Neural progenitor cell (in vitro differentiated cells): ENCODE data around the gene BRD9. TPM values are rescaled to one million over a fixed set of nuclear protein-coding genes. Genes with fewer than 3 reads are reported as not detected.

Source experiments
- DNase-seq: peaks from one replicate; pipeline ENCODE4 v3.0.0-alpha.2; 2016; ENCODE audit warnings: low spot score
- H2AFZ ChIP-seq: fragments of 200-600 bp; sonication (generic); replicated peaks from 2 replicates; pipeline ENCODE4 v1.6.1; 2016; ENCODE audit warnings: antibody characterized with exemption
- H3F3A ChIP-seq: fragments of 200-600 bp; sonication (generic); 2 replicates; pipeline ENCODE4 v1.6.1; 2016; ENCODE audit warnings: antibody characterized with exemption, low read depth
- H3K27ac ChIP-seq: fragments of 200-600 bp; sonication (generic); 2 replicates; pipeline ENCODE4 v1.5.1; 2016; ENCODE audit warnings: mild to moderate bottlenecking
- H3K27me3 ChIP-seq: fragments of 200-600 bp; sonication (generic); 2 replicates; pipeline ENCODE4 v1.6.1; 2016; ENCODE audit warnings: mild to moderate bottlenecking, moderate library complexity
- H3K36me3 ChIP-seq: fragments of 200-600 bp; sonication (generic); 2 replicates; pipeline ENCODE4 v1.5.1; 2016
- H3K4me1 ChIP-seq: fragments of 200-600 bp; sonication (generic); 2 replicates; pipeline ENCODE4 v1.6.1; 2016; ENCODE audit warnings: mixed run types
- H3K4me2 ChIP-seq: fragments of 200-600 bp; sonication (generic); 2 replicates; pipeline ENCODE4 v1.6.1; 2016
- H3K4me3 ChIP-seq: fragments of 200-600 bp; sonication (generic); 2 replicates; pipeline ENCODE4 v1.5.1; 2016
- H3K79me2 ChIP-seq: fragments of 200-600 bp; sonication (generic); 2 replicates; pipeline ENCODE4 v1.6.1; 2016; ENCODE audit warnings: low read depth
- H3K9ac ChIP-seq: fragments of 200-600 bp; sonication (generic); 2 replicates; pipeline ENCODE4 v1.6.1; 2016
- H3K9me3 ChIP-seq: fragments of 200-600 bp; sonication (generic); 2 replicates; pipeline ENCODE4 v1.5.1; 2016; ENCODE audit warnings: low read depth
- H4K20me1 ChIP-seq: fragments of 200-600 bp; sonication (generic); 2 replicates; pipeline ENCODE4 v1.6.1; 2016; ENCODE audit warnings: low read depth
- H3K27ac Mint-ChIP-seq: 3 replicates; pipeline ENCODE4 v1.8.0; 2021; ENCODE audit warnings: mixed read lengths
- H3K27me3 Mint-ChIP-seq: 2 replicates; pipeline ENCODE4 v1.8.0; 2022; ENCODE audit warnings: low read depth, mild to moderate bottlenecking, inconsistent platforms, moderate library complexity, mixed read lengths; ENCODE audit not compliant: insufficient read depth
- H3K36me3 Mint-ChIP-seq: 3 replicates; pipeline ENCODE4 v1.8.0; 2021; ENCODE audit warnings: mixed read lengths
- H3K4me1 Mint-ChIP-seq: 3 replicates; pipeline ENCODE4 v1.8.0; 2021; ENCODE audit warnings: mixed read lengths
- H3K4me3 Mint-ChIP-seq: 3 replicates; pipeline ENCODE4 v1.8.0; 2021; ENCODE audit warnings: mild to moderate bottlenecking, moderate library complexity, mixed read lengths
- H3K9me3 Mint-ChIP-seq: 3 replicates; pipeline ENCODE4 v1.8.0; 2020; ENCODE audit warnings: mixed read lengths
- EZH2 ChIP-seq: fragments of 200-600 bp; sonication (generic); IDR thresholded peaks from 2 replicates; pipeline ENCODE4 v1.6.1; 2017; ENCODE audit warnings: antibody characterized with exemption, mild to moderate bottlenecking, moderate library complexity
- EZH2phosphoT487 ChIP-seq: fragments of 200-600 bp; sonication (generic); IDR thresholded peaks from 2 replicates; pipeline ENCODE4 v1.6.1; 2017; ENCODE audit warnings: antibody characterized with exemption
- total RNA-seq: library from RNA; depleted of rRNA; stranded (reverse); fragments of >200 nt; gene quantifications from 2 replicates; pipeline ENCODE4 v1.2.3, GENCODE V29; 2015; ENCODE audit warnings: low replicate concordance
- TF ChIP-seq, protein P1 (sequence below): fragments of 200-600 bp; sonication (generic); IDR thresholded peaks from 2 replicates; pipeline ENCODE4 v1.5.1; 2017; ENCODE audit warnings: antibody characterized with exemption, mild to moderate bottlenecking

BRD9 gene
- total RNA-seq, 1 donor from 2014 or later = 37.5 TPM

DNA sequence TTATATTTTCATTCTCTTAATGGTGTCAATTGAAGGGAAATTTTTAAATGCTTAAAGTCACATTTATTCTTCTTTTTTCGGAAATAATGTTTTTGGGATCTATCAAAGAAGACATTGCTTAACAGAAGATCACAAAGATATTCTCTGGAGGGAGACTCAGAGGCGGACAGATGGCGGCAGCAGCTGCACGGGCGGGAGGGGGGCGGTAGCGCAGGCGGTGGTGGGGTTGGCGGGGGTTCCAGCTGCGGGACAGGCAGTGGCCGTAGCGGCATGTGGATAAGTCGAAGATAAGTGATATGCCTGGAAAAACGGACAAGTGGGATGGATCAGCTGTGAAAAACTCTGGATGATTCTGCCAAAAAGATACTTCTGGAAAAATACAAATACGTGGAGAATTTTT, 76.4 kb downstream of the BRD9 start:
- no peak for DNase-seq
- Histone ChIP-seq H3K27ac (no peak overlapping the region), H3K79me2 (no peaks in the 10 kb centered on the region), H3K4me1 (no peaks in the 10 kb centered on the region), H3K9ac (no peak overlapping the region), H3F3A (no peaks in the 10 kb centered on the region), H3K36me3 (no peaks in the 10 kb centered on the region), H3K4me3 (no peak overlapping the region), H2AFZ (no peak overlapping the region), H3K27me3 (no peaks in the 10 kb centered on the region), H3K4me2 (no peak overlapping the region), H4K20me1 (no peaks in the 10 kb centered on the region), H3K9me3 (no peaks in the 10 kb centered on the region)
- Mint-ChIP-seq H3K27me3 (peaks cover 6% of the 10 kb centered on the region), H3K9me3 (peaks cover 7% of the 10 kb centered on the region), H3K4me3 (no peak overlapping the region), H3K36me3 (peaks cover 16% of the 10 kb centered on the region), H3K4me1 (peaks cover 8% of the 10 kb centered on the region), H3K27ac (no peak overlapping the region)
- no peak for TF ChIP-seq EZH2
- no peak for TF ChIP-seq EZH2phosphoT487
- TF ChIP-seq, protein P1, sequence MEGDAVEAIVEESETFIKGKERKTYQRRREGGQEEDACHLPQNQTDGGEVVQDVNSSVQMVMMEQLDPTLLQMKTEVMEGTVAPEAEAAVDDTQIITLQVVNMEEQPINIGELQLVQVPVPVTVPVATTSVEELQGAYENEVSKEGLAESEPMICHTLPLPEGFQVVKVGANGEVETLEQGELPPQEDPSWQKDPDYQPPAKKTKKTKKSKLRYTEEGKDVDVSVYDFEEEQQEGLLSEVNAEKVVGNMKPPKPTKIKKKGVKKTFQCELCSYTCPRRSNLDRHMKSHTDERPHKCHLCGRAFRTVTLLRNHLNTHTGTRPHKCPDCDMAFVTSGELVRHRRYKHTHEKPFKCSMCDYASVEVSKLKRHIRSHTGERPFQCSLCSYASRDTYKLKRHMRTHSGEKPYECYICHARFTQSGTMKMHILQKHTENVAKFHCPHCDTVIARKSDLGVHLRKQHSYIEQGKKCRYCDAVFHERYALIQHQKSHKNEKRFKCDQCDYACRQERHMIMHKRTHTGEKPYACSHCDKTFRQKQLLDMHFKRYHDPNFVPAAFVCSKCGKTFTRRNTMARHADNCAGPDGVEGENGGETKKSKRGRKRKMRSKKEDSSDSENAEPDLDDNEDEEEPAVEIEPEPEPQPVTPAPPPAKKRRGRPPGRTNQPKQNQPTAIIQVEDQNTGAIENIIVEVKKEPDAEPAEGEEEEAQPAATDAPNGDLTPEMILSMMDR = no peak

DNA sequence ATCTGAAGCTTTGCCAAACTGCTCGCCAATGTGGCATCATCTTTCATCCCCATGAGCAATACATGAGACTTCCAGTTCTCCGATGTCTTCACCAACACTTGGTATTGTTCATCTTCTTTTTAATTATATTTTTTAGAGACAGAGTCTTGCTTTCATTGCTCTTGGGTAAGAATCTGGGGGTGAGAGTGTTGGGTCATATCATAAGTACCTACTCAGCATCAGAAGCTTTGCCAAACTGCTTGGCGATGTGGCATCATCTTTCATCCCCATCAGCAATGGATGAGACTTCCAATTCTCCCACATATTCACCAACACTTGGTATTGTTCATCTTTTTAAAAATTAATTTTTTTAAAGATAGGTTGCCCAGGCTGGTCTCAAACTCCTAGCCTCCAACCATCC, 77.2 kb downstream of the BRD9 start:
- Histone ChIP-seq H3K4me3 (no peak overlapping the region), H3K36me3 (no peaks in the 10 kb centered on the region), H3K79me2 (no peaks in the 10 kb centered on the region), H3K4me1 (no peaks in the 10 kb centered on the region), H3K9ac (no peak overlapping the region), H2AFZ (no peak overlapping the region), H3K4me2 (no peak overlapping the region), H3K27ac (no peak overlapping the region), H3F3A (no peaks in the 10 kb centered on the region), H4K20me1 (no peaks in the 10 kb centered on the region), H3K27me3 (no peaks in the 10 kb centered on the region), H3K9me3 (no peaks in the 10 kb centered on the region)
- TF ChIP-seq EZH2 = no peak
- TF ChIP-seq EZH2phosphoT487 = no peak
- TF ChIP-seq, protein P1 = no peak
- no peak for DNase-seq
- Mint-ChIP-seq H3K4me3 (no peak overlapping the region), H3K9me3 (peaks cover 7% of the 10 kb centered on the region), H3K4me1 (peaks cover 8% of the 10 kb centered on the region), H3K27me3 (peaks cover 4% of the 10 kb centered on the region), H3K36me3 (peaks cover 16% of the 10 kb centered on the region), H3K27ac (no peak overlapping the region)

Other genes starting within 250 kb of the BRD9 start
- gene TPPP, start 199.4 kb downstream of the BRD9 start, total RNA-seq = 0.87 TPM in 1 of 2 replicates, not detected in the other
- gene ZDHHC11B, start 108.1 kb downstream of the BRD9 start, total RNA-seq = 0.25 and 0.60 TPM in 2 replicates
- gene ZDHHC11, start 41.8 kb downstream of the BRD9 start, total RNA-seq = 0.92 and 9.5 TPM in 2 replicates
- 32.3 and 32.6 TPM in 2 replicates for gene TRIP13, start 83 bp upstream of the BRD9 start, total RNA-seq
- gene NKD2, start 116.0 kb upstream of the BRD9 start, total RNA-seq = 1.3 and 3.2 TPM in 2 replicates
- 7.5 and 27.3 TPM in 2 replicates for gene SLC12A7, start 219.3 kb upstream of the BRD9 start, total RNA-seq